A549 (cell line): Measurements from ENCODE around the gene MYO15A. TPM values are rescaled to one million over a fixed set of nuclear protein-coding genes. Genes with fewer than 3 reads are reported as not detected.

Experiments used
- ATAC-seq, 2 experiments: fragments of 200-7000 bp in 1 of 2; fragments of >200 bp in 1 of 2; cut with Nextera tagmentation in 1 of 2; cut with Tn5 transposase in 1 of 2; 3 replicates each; pipeline versions ENCODE4 v1.8.0 to v1.9.1; 2018 to 2020; ENCODE audit warnings: mild to moderate bottlenecking in 1 of 2, moderate library complexity in 1 of 2
- CTCF ChIA-PET: fragments of 300-600 bp; sonication (Branson Sonifier 250); formaldehyde crosslinking; extraction: SDS; loops from one replicate; lab custom pipeline; 2021; ENCODE audit warnings: antibody characterized with exemption, inconsistent platforms; lab: Yijun Ruan, JAX
- POLR2A ChIA-PET: fragments of 350-600 bp; formaldehyde crosslinking; extraction: SDS; loops from one replicate; lab custom pipeline; 2021; ENCODE audit warnings: antibody characterized with exemption, inconsistent platforms; lab: Yijun Ruan, JAX
- DNase-seq, 2 experiments: peaks; one replicate each; pipeline versions ENCODE4 v3.0.0 to v3.0.0-alpha.2; 2011 to 2016; ENCODE audit warnings: low read depth in 1 of 2, low spot score in 1 of 2
- FAIRE-seq: peaks from 2 replicates; lab custom pipeline; 2011; peaks lifted over from hg19 to GRCh38; lab: Jason Lieb, UNC
- H3K27ac ChIP-seq, 2 experiments: fragments of >200 bp; sonication (Bioruptor Twin); formaldehyde crosslinking; 3 replicates each; pipeline ENCODE4 v1.5.1; 2016 to 2017
- H3K4me1 ChIP-seq: fragments of >200 bp; sonication (Bioruptor Twin); formaldehyde crosslinking; 3 replicates; pipeline ENCODE4 v1.6.1; 2016
- H3K4me2 ChIP-seq: fragments of >200 bp; sonication (Bioruptor Twin); formaldehyde crosslinking; 3 replicates; pipeline ENCODE4 v1.6.1; 2016
- H3K4me3 ChIP-seq: fragments of >200 bp; sonication (Bioruptor Twin); formaldehyde crosslinking; 3 replicates; pipeline ENCODE4 v1.5.1; 2016
- H3K9me3 ChIP-seq: fragments of >200 bp; sonication (Bioruptor Twin); formaldehyde crosslinking; 3 replicates; pipeline ENCODE4 v1.6.1; 2016
- CHD2 ChIP-seq: fragments of 150-350 bp; IDR thresholded peaks from 2 replicates; pipeline ENCODE4 v1.6.1; 2014; ENCODE audit warnings: low read length; ENCODE audit not compliant: partially characterized antibody
- CTCF ChIP-seq: fragments of >200 bp; sonication (Bioruptor Twin); formaldehyde crosslinking; IDR thresholded peaks from 3 replicates; pipeline ENCODE4 v1.5.1; 2016
- E2F6 ChIP-seq: IDR thresholded peaks from 2 replicates; pipeline ENCODE4 v1.6.1; 2012; ENCODE audit warnings: low read depth, borderline replicate concordance
- HOXA7 ChIP-seq: fragments of 250-450 bp; sonication (Bioruptor Pico); IDR thresholded peaks from 2 replicates; pipeline ENCODE4 v1.5.0; 2020; ENCODE audit warnings: mild to moderate bottlenecking, moderate library complexity
- JUNB ChIP-seq: fragments of >200 bp; sonication (Bioruptor Twin); formaldehyde crosslinking; IDR thresholded peaks from 2 replicates; pipeline ENCODE4 v1.6.1; 2016
- KDM1A ChIP-seq: fragments of 200-600 bp; sonication (generic); IDR thresholded peaks from 2 replicates; pipeline ENCODE4 v1.6.1; 2016; ENCODE audit warnings: low read depth, mild to moderate bottlenecking
- MAX ChIP-seq: IDR thresholded peaks from 2 replicates; pipeline ENCODE4 v1.6.1; 2012
- MYC ChIP-seq: IDR thresholded peaks from 2 replicates; pipeline ENCODE4 v1.6.1; 2012; ENCODE audit warnings: mild to moderate bottlenecking, inconsistent platforms, low read length, improper control_type of control experiment, borderline replicate concordance
- POLR2A ChIP-seq: IDR thresholded peaks from 2 replicates; pipeline ENCODE4 v1.6.1; 2012; ENCODE audit warnings: mild to moderate bottlenecking, low read length
- POLR2AphosphoS2 ChIP-seq: conservative IDR thresholded peaks from 2 replicates; pipeline ENCODE4 v1.6.1; 2012; ENCODE audit warnings: low read length, improper control_type of control experiment, inconsistent platforms
- RAD21 ChIP-seq, 2 experiments: fragments of >200 bp in 1 of 2; sonication (Bioruptor Twin) in 1 of 2; formaldehyde crosslinking in 1 of 2; IDR thresholded peaks in 1 of 2; conservative IDR thresholded peaks in 1 of 2; 2 replicates in 1 of 2; 3 replicates in 1 of 2; pipeline ENCODE4 v1.6.1; 2012 to 2018; ENCODE audit warnings: inconsistent platforms in 1 of 2
- RCOR1 ChIP-seq: fragments of 150-350 bp; IDR thresholded peaks from 2 replicates; pipeline ENCODE4 v1.6.1; 2014; ENCODE audit warnings: antibody characterized with exemption, low read length, low read depth
- REST ChIP-seq: fragments of 200-600 bp; sonication (generic); IDR thresholded peaks from 2 replicates; pipeline ENCODE4 v1.6.1; 2016; ENCODE audit warnings: antibody characterized with exemption, mild to moderate bottlenecking, moderate library complexity
- TFCP2L1 ChIP-seq: fragments of 250-450 bp; sonication (Bioruptor Pico); IDR thresholded peaks from 2 replicates; pipeline ENCODE4 v1.5.0; 2021; ENCODE audit warnings: mild to moderate bottlenecking
- USF2 ChIP-seq: fragments of 450-650 bp; IDR thresholded peaks from 2 replicates; pipeline ENCODE4 v1.6.1; 2014; ENCODE audit warnings: antibody characterized with exemption
- ZSCAN20 ChIP-seq: fragments of 250-450 bp; sonication (Bioruptor Pico); IDR thresholded peaks from 2 replicates; pipeline ENCODE4 v1.8.0; 2022; ENCODE audit warnings: mild to moderate bottlenecking, moderate library complexity
- WGBS: methylation state at CpG from one replicate; pipeline ENCODE4 v1.1.6; 2017; ENCODE audit errors: missing lambda C conversion rate; 5-methylcytosine and 5-hydroxymethylcytosine counted together
- polyA plus RNA-seq, 4 experiments: library from polyadenylated mRNA; depleted of rRNA in 3 of 4; stranded (reverse); fragments of >200 nt; fragmentation: RNase III in 1 of 4; extraction: RNeasy Plus Mini Kit Qiagen cat#74134 plus additional on column Dnase treatment in 1 of 4; gene quantifications; 2 replicates in 3 of 4; 3 replicates in 1 of 4; pipeline ENCODE4 v1.2.3, GENCODE V29; 2011 to 2017

MYO15A gene
- polyA plus RNA-seq, 2 of the 4 experiments (the other 2 are of a cell fraction): 0.22 to 0.26 TPM

GRCh38 chr17:18191236-18191667 lies 82.7 kb downstream of the MYO15A start:
- TF ChIP-seq KDM1A (no peak), USF2 (no peak), JUNB (no peak), POLR2AphosphoS2 (no peak), MAX (no peak), RCOR1 (no peak), MYC (no peak), CHD2 (no peak)
- TF ChIP-seq, all 56 proteins: peak for 0
- ChIA-PET POLR2A (interaction anchor here (2.9 kb wide), 1 partner anchor 7 kb away, joined by 22 read pairs; the partner anchor contains the start of gene ALKBH5), CTCF (interaction anchor here (1.0 to 8.4 kb wide), 9 partner anchors 9 to 51 kb away, joined by 3 to 32 read pairs (median 4); partner anchors contain the start of gene ALKBH5)
- Histone ChIP-seq H3K4me2 (0 out of 3 replicates have a peak overlapping the region, but pooled peaks have one; percentile 1), H3K9me3 (no peaks in the 10 kb centered on the region), H3K4me3 (no peak overlapping the region), H3K27ac (no peak overlapping the region), H3K4me1 (peaks cover 49% of the 10 kb centered on the region)
- FAIRE-seq (no peak), ATAC-seq (no peak; a peak in 1 of 6 replicates), DNase-seq (no peak)
- 83% methylated on average over 3 of the region's 3 CpGs for WGBS

GRCh38 chr17:18191967-18192366 lies 83.4 kb downstream of the MYO15A start:
- DNase-seq: peak in 1 of 2 experiments; percentile 81
- no peak for FAIRE-seq
- TF ChIP-seq E2F6 (no peak), MYC (no peak), POLR2A (no peak), HOXA7 (CRISPR knock-in tag) (no peak), TFCP2L1 (CRISPR knock-in tag) (no peak), RAD21 (conservative IDR thresholded peaks at IDR 0.05 in 1 of 2, IDR thresholded peaks at IDR 0.05 in 1 of 2) (peak in 1 of 2 experiments; percentile 15; a peak in 1 of 5 replicates), ZSCAN20 (CRISPR knock-in tag) (no peak), CTCF (peak; percentile 21; the same call in 2 of the 3 replicates)
- ChIA-PET POLR2A (interaction anchor here (2.9 kb wide), 1 partner anchor 8 kb away, joined by 22 read pairs; the partner anchor contains the start of gene ALKBH5), CTCF (interaction anchor here (0.7 to 8.4 kb wide), 10 partner anchors 8 to 59 kb away, joined by 3 to 32 read pairs (median 4); partner anchors contain the start of gene ALKBH5)
- Histone ChIP-seq H3K4me3 (no peak overlapping the region), H3K4me1 (peaks cover 42% of the 10 kb centered on the region), H3K4me2 (no peak overlapping the region), H3K9me3 (no peaks in the 10 kb centered on the region), H3K27ac (no peak overlapping the region)
- 55% methylated on average over 2 of the region's 2 CpGs for WGBS
- ATAC-seq: peak; percentile 82 to 88; a peak in 5 of 6 replicates

- FAIRE-seq: no peak
- no peak overlapping the region for H3K27ac ChIP-seq
- no peaks in the 10 kb centered on the region for H3K9me3 ChIP-seq
- peaks cover 24% of the 10 kb centered on the region; the same call in 2 of the 3 replicates for H3K4me1 ChIP-seq
- 97% methylated on average over 4 of the region's 4 CpGs for WGBS
- ChIA-PET CTCF (interaction anchor here (0.7 to 1.1 kb wide), 2 partner anchors 22 to 54 kb away, joined by 3 to 5 read pairs; no protein-coding TSS in a partner anchor), POLR2A (interaction anchor here (2.9 kb wide), 1 partner anchor 11 kb away, joined by 22 read pairs; the partner anchor contains the start of gene ALKBH5)
- no peak for DNase-seq
- H3K4me2 ChIP-seq: no peak overlapping the region
- no peak for TF ChIP-seq REST
- ATAC-seq: no peak
- no peak overlapping the region for H3K4me3 ChIP-seq
Measured at GRCh38 chr17:18194394-18194793, 85.8 kb downstream of the MYO15A start.
